Lower leg skin (tissue), 3 donors: ENCODE data around the gene RHEBL1.

Experiments used
- CTCF ChIP-seq, 3 donors: fragments of 450-650 bp; IDR thresholded peaks; one replicate each; pipeline ENCODE4 v1.5.1; 2016; ENCODE audit warnings: antibody characterized with exemption in 3 of 3, mild to moderate bottlenecking in 3 of 3, moderate library complexity in 2 of 3
- POLR2A ChIP-seq, 2 donors: fragments of 450-650 bp; IDR thresholded peaks; one replicate each; pipeline ENCODE4 v1.6.1; 2016 to 2017; ENCODE audit warnings: antibody characterized with exemption in 2 of 2, mild to moderate bottlenecking in 1 of 2, moderate library complexity in 1 of 2

- TF ChIP-seq CTCF (IDR thresholded peaks at IDR 0.05) (no peak), POLR2A (IDR thresholded peaks at IDR 0.05) (no peak)
Measured at GRCh38 chr12:49023812-49024211, 46.0 kb downstream of the RHEBL1 start.
